CD8-positive, alpha-beta memory T cell (primary cell): ENCODE results near the gene MTCH1. TPM values are rescaled to one million over a fixed set of nuclear protein-coding genes. Genes with fewer than 3 reads are reported as not detected.

Source experiments
- CTCF ChIA-PET: fragments of 350-600 bp; sonication (Branson Sonifier 250); formaldehyde crosslinking; loops from one replicate; lab custom pipeline; 2021; ENCODE audit warnings: antibody characterized with exemption; lab: Charles Lee
- POLR2A ChIA-PET: fragments of 350-600 bp; sonication (Branson Sonifier 250); formaldehyde crosslinking; loops from one replicate; lab custom pipeline; 2021; ENCODE audit warnings: antibody characterized with exemption; lab: Charles Lee
- DNase-seq, 5 donors: peaks; one replicate each; pipeline versions ENCODE4 v3.0.0 to v3.0.0-alpha.2; 2020 to 2022; ENCODE audit warnings: mixed read lengths in 1 of 5
- H3K27ac ChIP-seq: one replicate; pipeline ENCODE4 v1.7.0; 2013; ENCODE audit warnings: low read depth, mild to moderate bottlenecking, low read length, moderate library complexity
- H3K27me3 ChIP-seq: 2 replicates; pipeline ENCODE4 v1.7.0; 2013; ENCODE audit warnings: low read length, mild to moderate bottlenecking; ENCODE audit not compliant: insufficient read depth, poor library complexity, severe bottlenecking
- H3K36me3 ChIP-seq: 2 replicates; pipeline ENCODE4 v1.7.0; 2013; ENCODE audit warnings: mild to moderate bottlenecking, low read length, moderate library complexity; ENCODE audit not compliant: insufficient read depth
- H3K4me1 ChIP-seq: 2 replicates; pipeline ENCODE4 v1.7.0; 2013; ENCODE audit warnings: mild to moderate bottlenecking, low read length, moderate library complexity; ENCODE audit not compliant: insufficient read depth
- H3K4me3 ChIP-seq: 2 replicates; pipeline ENCODE4 v1.7.0; 2013; ENCODE audit warnings: mild to moderate bottlenecking, low read length
- H3K9me3 ChIP-seq: 2 replicates; pipeline ENCODE4 v1.7.0; 2013; ENCODE audit warnings: mild to moderate bottlenecking, low read length
- H3K27ac Mint-ChIP-seq, 8 donors: one replicate each; pipeline ENCODE4 v1.8.0; 2020 to 2021; ENCODE audit warnings: mixed read lengths in 8 of 8, mild to moderate bottlenecking in 6 of 8, inconsistent platforms in 3 of 8, moderate library complexity in 3 of 8
- H3K27me3 Mint-ChIP-seq, 2 donors: one replicate each; pipeline ENCODE4 v1.8.0; 2020 to 2021; ENCODE audit warnings: mixed read lengths in 2 of 2, mild to moderate bottlenecking in 1 of 2, moderate library complexity in 1 of 2
- H3K36me3 Mint-ChIP-seq, 3 donors: one replicate each; pipeline ENCODE4 v1.8.0; 2020 to 2021; ENCODE audit warnings: mixed read lengths in 3 of 3, inconsistent platforms in 1 of 3, mild to moderate bottlenecking in 1 of 3
- H3K4me1 Mint-ChIP-seq, 3 donors: one replicate each; pipeline ENCODE4 v1.8.0; 2020 to 2021; ENCODE audit warnings: mixed read lengths in 3 of 3, inconsistent platforms in 1 of 3, mild to moderate bottlenecking in 1 of 3
- H3K4me3 Mint-ChIP-seq, 7 donors: one replicate each; pipeline ENCODE4 v1.8.0; 2020 to 2021; ENCODE audit warnings: mixed read lengths in 7 of 7, mild to moderate bottlenecking in 6 of 7, moderate library complexity in 4 of 7, inconsistent platforms in 2 of 7
- H3K9me3 Mint-ChIP-seq, 5 donors: one replicate each; pipeline ENCODE4 v1.8.0; 2020 to 2022; ENCODE audit warnings: mixed read lengths in 5 of 5, mild to moderate bottlenecking in 3 of 5, moderate library complexity in 2 of 5, inconsistent platforms in 1 of 5
- polyA plus RNA-seq: library from polyadenylated mRNA; unstranded; fragments of 300-500 nt; fragmentation: Illumina TruSeq; gene quantifications from one replicate; pipeline ENCODE4 v1.2.3, GENCODE V29; 2021
- total RNA-seq, 2 experiments: library from RNA; stranded (reverse); gene quantifications; one replicate each; pipeline ENCODE4 v1.2.3, GENCODE V29; 2021

Gene MTCH1
- total and polyA plus RNA-seq, 3 experiments from 2014 or later: 81.1 to 126 (median 116) TPM

GRCh38 chr6:36969240-36969691 is 16.7 kb downstream of the MTCH1 start:
- DNase-seq: no peak
- H3K9me3 Mint-ChIP-seq: no peaks in the 10 kb centered on the region
- H3K4me1 Mint-ChIP-seq: peaks cover 9 to 19% (median 15%) of the 10 kb centered on the region in 3 donors
- ChIA-PET CTCF (no interaction called here), POLR2A (no interaction called here)
- Histone ChIP-seq H3K9me3 (no peaks in the 10 kb centered on the region), H3K4me3 (no peak overlapping the region), H3K36me3 (peaks cover 63% of the 10 kb centered on the region), H3K4me1 (peaks cover 10% of the 10 kb centered on the region), H3K27me3 (no peaks in the 10 kb centered on the region), H3K27ac (no peak overlapping the region)
- no peak overlapping the region for H3K4me3 Mint-ChIP-seq
- no peaks in the 10 kb centered on the region for H3K27me3 Mint-ChIP-seq
- peaks cover 0 to 78% (median 19%) of the 10 kb centered on the region in 3 donors for H3K36me3 Mint-ChIP-seq
- no peak overlapping the region for H3K27ac Mint-ChIP-seq

- no peak overlapping the region for H3K4me3 Mint-ChIP-seq
- H3K36me3 ChIP-seq: peaks cover 54% of the 10 kb centered on the region
- no peaks in the 10 kb centered on the region for H3K9me3 Mint-ChIP-seq
- no peak for DNase-seq
- no peaks in the 10 kb centered on the region for H3K9me3 ChIP-seq
- no peak overlapping the region for H3K27ac ChIP-seq
- no peak overlapping the region for H3K4me3 ChIP-seq
- peaks cover 16 to 27% (median 21%) of the 10 kb centered on the region in 3 donors for H3K4me1 Mint-ChIP-seq
- peak overlapping the region in 2 of 8 donors; percentile 17 to 26 for H3K27ac Mint-ChIP-seq
- peaks cover 19% of the 10 kb centered on the region for H3K4me1 ChIP-seq
- H3K36me3 Mint-ChIP-seq: peaks cover 0 to 70% (median 19%) of the 10 kb centered on the region in 3 donors
- POLR2A ChIA-PET: no interaction called here
- no peaks in the 10 kb centered on the region for H3K27me3 ChIP-seq
- H3K27me3 Mint-ChIP-seq: no peaks in the 10 kb centered on the region
- CTCF ChIA-PET: interaction anchor here (0.8 kb wide), 1 partner anchor 11 kb away, joined by 4 read pairs; no protein-coding TSS in a partner anchor
Measured at GRCh38 chr6:36968266-36968977, 17.6 kb downstream of the MTCH1 start.

GRCh38 chr6:36967757-36968156 is 18.2 kb downstream of the MTCH1 start:
- CTCF ChIA-PET: interaction anchor here (0.6 to 0.8 kb wide), 2 partner anchors 12 to 747 kb away, joined by 4 read pairs; no protein-coding TSS in a partner anchor
- peaks cover 49% of the 10 kb centered on the region for H3K36me3 ChIP-seq
- no peak overlapping the region for H3K27ac ChIP-seq
- no peaks in the 10 kb centered on the region for H3K9me3 Mint-ChIP-seq
- no peak overlapping the region for H3K27ac Mint-ChIP-seq
- H3K4me1 ChIP-seq: peaks cover 25% of the 10 kb centered on the region
- H3K27me3 Mint-ChIP-seq: no peaks in the 10 kb centered on the region
- H3K4me1 Mint-ChIP-seq: peaks cover 23 to 34% (median 28%) of the 10 kb centered on the region in 3 donors
- DNase-seq: no peak
- H3K27me3 ChIP-seq: no peaks in the 10 kb centered on the region
- H3K4me3 Mint-ChIP-seq: no peak overlapping the region
- peaks cover 0 to 64% (median 19%) of the 10 kb centered on the region in 3 donors for H3K36me3 Mint-ChIP-seq
- no peaks in the 10 kb centered on the region for H3K9me3 ChIP-seq
- POLR2A ChIA-PET: no interaction called here
- H3K4me3 ChIP-seq: no peak overlapping the region

GRCh38 chr6:36967301-36967700 is 18.7 kb downstream of the MTCH1 start:
- H3K27me3 Mint-ChIP-seq: no peaks in the 10 kb centered on the region
- DNase-seq: no peak
- no peak overlapping the region for H3K4me3 Mint-ChIP-seq
- H3K4me1 Mint-ChIP-seq: peaks cover 25 to 39% (median 31%) of the 10 kb centered on the region in 3 donors
- Histone ChIP-seq H3K36me3 (peaks cover 45% of the 10 kb centered on the region), H3K4me1 (peaks cover 29% of the 10 kb centered on the region), H3K4me3 (no peak overlapping the region), H3K27ac (no peak overlapping the region), H3K27me3 (no peaks in the 10 kb centered on the region), H3K9me3 (no peaks in the 10 kb centered on the region)
- H3K9me3 Mint-ChIP-seq: no peaks in the 10 kb centered on the region
- ChIA-PET POLR2A (no interaction called here), CTCF (interaction anchor here (0.6 to 0.8 kb wide), 2 partner anchors 12 to 747 kb away, joined by 4 read pairs; no protein-coding TSS in a partner anchor)
- H3K27ac Mint-ChIP-seq: peak overlapping the region in 3 of 8 donors; percentile 29 to 75 (median 41)
- peaks cover 0 to 59% (median 19%) of the 10 kb centered on the region in 3 donors for H3K36me3 Mint-ChIP-seq

GRCh38 chr6:36964908-36965307 is 21.1 kb downstream of the MTCH1 start:
- ChIA-PET POLR2A (interaction anchor here (0.6 kb wide), 1 partner anchor 31 kb away, joined by 3 read pairs; no protein-coding TSS in a partner anchor), CTCF (interaction anchor here (0.8 to 1.7 kb wide), 2 partner anchors 9 to 79 kb away, joined by 3 to 5 read pairs; partner anchors contain the start of gene C6orf89)
- peaks cover 33% of the 10 kb centered on the region for H3K4me1 ChIP-seq
- Mint-ChIP-seq H3K36me3 (peaks cover 0 to 36% (median 10%) of the 10 kb centered on the region in 3 donors), H3K9me3 (no peaks in the 10 kb centered on the region), H3K4me3 (peak overlapping the region in 2 of 7 donors; percentile 27 to 31), H3K27me3 (no peaks in the 10 kb centered on the region), H3K27ac (peak overlapping the region in 7 of 8 donors; percentile 39 to 95 (median 70)), H3K4me1 (peaks cover 32 to 59% (median 46%) of the 10 kb centered on the region in 3 donors)
- peaks cover 21% of the 10 kb centered on the region for H3K36me3 ChIP-seq
- H3K27me3 ChIP-seq: no peaks in the 10 kb centered on the region
- no peaks in the 10 kb centered on the region for H3K9me3 ChIP-seq
- H3K4me3 ChIP-seq: no peak overlapping the region
- no peak for DNase-seq
- H3K27ac ChIP-seq: no peak overlapping the region

GRCh38 chr6:36964349-36964748 is 21.6 kb downstream of the MTCH1 start:
- Histone ChIP-seq H3K4me3 (no peak overlapping the region), H3K9me3 (no peaks in the 10 kb centered on the region), H3K36me3 (peaks cover 15% of the 10 kb centered on the region), H3K27me3 (no peaks in the 10 kb centered on the region), H3K4me1 (peaks cover 34% of the 10 kb centered on the region), H3K27ac (no peak overlapping the region)
- no peaks in the 10 kb centered on the region for H3K9me3 Mint-ChIP-seq
- H3K36me3 Mint-ChIP-seq: peaks cover 0 to 30% (median 7%) of the 10 kb centered on the region in 3 donors
- POLR2A ChIA-PET: no interaction called here
- peaks cover 32 to 60% (median 48%) of the 10 kb centered on the region in 3 donors for H3K4me1 Mint-ChIP-seq
- no peaks in the 10 kb centered on the region for H3K27me3 Mint-ChIP-seq
- no peak for DNase-seq
- CTCF ChIA-PET: interaction anchor here (0.8 to 1.7 kb wide), 4 partner anchors 9 to 79 kb away, joined by 3 to 5 read pairs (median 3); partner anchors contain the start of genes C6orf89 and PI16
- peak overlapping the region in 2 of 7 donors; percentile 27 to 31 for H3K4me3 Mint-ChIP-seq
- H3K27ac Mint-ChIP-seq: peak overlapping the region; percentile 17 to 95 (median 72)

- Mint-ChIP-seq H3K4me1 (peaks cover 32 to 60% (median 48%) of the 10 kb centered on the region in 3 donors), H3K27me3 (no peaks in the 10 kb centered on the region), H3K9me3 (no peaks in the 10 kb centered on the region), H3K27ac (peak overlapping the region; percentile 25 to 96 (median 81)), H3K36me3 (peaks cover 0 to 24% (median 5%) of the 10 kb centered on the region in 3 donors), H3K4me3 (peak overlapping the region in 6 of 7 donors; percentile 0 to 80 (median 49))
- Histone ChIP-seq H3K4me3 (no peak overlapping the region), H3K36me3 (peaks cover 12% of the 10 kb centered on the region), H3K9me3 (no peaks in the 10 kb centered on the region), H3K4me1 (peaks cover 34% of the 10 kb centered on the region), H3K27me3 (no peaks in the 10 kb centered on the region), H3K27ac (no peak overlapping the region)
- DNase-seq: no peak
- ChIA-PET CTCF (interaction anchor here (1.2 to 1.7 kb wide), 3 partner anchors 9 to 78 kb away, joined by 3 to 5 read pairs (median 3); partner anchors contain the start of genes C6orf89 and PI16), POLR2A (interaction anchor here (0.6 kb wide), 1 partner anchor 23 kb away, joined by 4 read pairs; the partner anchor contains the start of gene MTCH1)
Measured at GRCh38 chr6:36963451-36964290, 22.3 kb downstream of the MTCH1 start.
